Hematopoietic multipotent progenitor cell treated with erythropoietin and hydrocortisone succinate and interleukin-3 and kit ligand, for 15 days (in vitro differentiated cells): ENCODE measurements around the gene IL17B.
"Not testable (repeated sequence)": the region's sequence is repeated elsewhere in the genome, so short reads cannot be mapped to it uniquely, and the experiment has no call there.

Experiments used
- DNase-seq: peaks from one replicate; pipeline ENCODE4 v3.0.0-alpha.2; 2015; ENCODE audit warnings: low spot score

The IL17B gene

GRCh38 chr5:149400304-149400703 is 21.2 kb upstream of the IL17B start:
- no peak for DNase-seq

GRCh38 chr5:149399775-149400174 is 20.7 kb upstream of the IL17B start:
- DNase-seq = no peak

GRCh38 chr5:149398747-149399266 is 19.7 kb upstream of the IL17B start:
- not testable (repeated sequence) for DNase-seq

- DNase-seq = no peak
Measured at GRCh38 chr5:149397530-149397929, 18.4 kb upstream of the IL17B start.

GRCh38 chr5:149394996-149395395 is 15.9 kb upstream of the IL17B start:
- DNase-seq = not testable (repeated sequence)

GRCh38 chr5:149392718-149393117 is 13.6 kb upstream of the IL17B start:
- no peak for DNase-seq

GRCh38 chr5:149391524-149391923 is 12.4 kb upstream of the IL17B start:
- DNase-seq = no peak

- not testable (repeated sequence) for DNase-seq
Measured at GRCh38 chr5:149391076-149391475, 12.0 kb upstream of the IL17B start.

- DNase-seq = no peak
Measured at GRCh38 chr5:149389552-149390495, 10.7 kb upstream of the IL17B start.

GRCh38 chr5:149388498-149389190 is 9.6 kb upstream of the IL17B start:
- DNase-seq = no peak

- no peak for DNase-seq
Measured at GRCh38 chr5:149387982-149388381, 8.9 kb upstream of the IL17B start.

- no peak for DNase-seq
Measured at GRCh38 chr5:149387081-149387631, 8.1 kb upstream of the IL17B start.

- DNase-seq = no peak
Measured at GRCh38 chr5:149386166-149386565, 7.1 kb upstream of the IL17B start.

GRCh38 chr5:149383399-149383798 is 4.3 kb upstream of the IL17B start:
- no peak for DNase-seq

GRCh38 chr5:149382517-149383220 is 3.6 kb upstream of the IL17B start:
- no peak for DNase-seq

GRCh38 chr5:149381986-149382338 is 2.9 kb upstream of the IL17B start:
- DNase-seq = peak; percentile 65

GRCh38 chr5:149381261-149381985 is 2.3 kb upstream of the IL17B start:
- no peak for DNase-seq

- DNase-seq = no peak
Measured at GRCh38 chr5:149380466-149381121, 1.5 kb upstream of the IL17B start.

- no peak for DNase-seq
Measured at GRCh38 chr5:149379818-149380374, 804 bp upstream of the IL17B start.

GRCh38 chr5:149378241-149378820 is 761 bp downstream of the IL17B start:
- DNase-seq = no peak
